ENCODE measurements around the gene CRIM1. TPM values are rescaled to one million over a fixed set of nuclear protein-coding genes. Genes with fewer than 3 reads are reported as not detected.

Gene CRIM1
- polyA plus RNA-seq, 6 donors from 2014 or later: 1.1 to 5.3 (median 2.7) TPM

DNA sequence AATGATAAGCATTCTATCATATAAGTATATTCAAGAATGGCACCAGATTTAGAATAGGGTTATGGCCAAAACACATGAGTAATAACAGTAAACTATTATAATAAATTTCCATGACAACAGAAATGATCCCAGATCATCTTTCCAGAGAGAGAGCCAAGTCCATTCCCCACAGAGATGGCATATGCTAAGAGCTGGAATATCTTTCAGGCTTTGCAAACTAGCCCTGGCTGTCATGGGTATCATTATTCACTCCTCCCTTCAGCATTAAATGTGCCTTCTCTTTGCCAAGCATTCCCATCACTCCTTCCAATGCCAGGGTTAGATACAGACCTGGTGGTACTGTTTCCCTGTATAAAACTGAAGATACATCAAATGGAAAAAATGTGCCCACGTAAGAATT lies 231.5 kb downstream of the CRIM1 start:
- Mint-ChIP-seq H3K4me3 (no peak overlapping the region), H3K36me3 (peaks cover 33 to 35% of the 10 kb centered on the region in 2 donors), H3K4me1 (peaks cover 6 to 13% (median 7%) of the 10 kb centered on the region in 3 donors), H3K27ac (no peak overlapping the region), H3K9me3 (no peaks in the 10 kb centered on the region), H3K27me3 (no peaks in the 10 kb centered on the region)
- ATAC-seq (ENCODE audit: low read depth in 2 of 2) (no peak), DNase-seq (no peak)

DNA sequence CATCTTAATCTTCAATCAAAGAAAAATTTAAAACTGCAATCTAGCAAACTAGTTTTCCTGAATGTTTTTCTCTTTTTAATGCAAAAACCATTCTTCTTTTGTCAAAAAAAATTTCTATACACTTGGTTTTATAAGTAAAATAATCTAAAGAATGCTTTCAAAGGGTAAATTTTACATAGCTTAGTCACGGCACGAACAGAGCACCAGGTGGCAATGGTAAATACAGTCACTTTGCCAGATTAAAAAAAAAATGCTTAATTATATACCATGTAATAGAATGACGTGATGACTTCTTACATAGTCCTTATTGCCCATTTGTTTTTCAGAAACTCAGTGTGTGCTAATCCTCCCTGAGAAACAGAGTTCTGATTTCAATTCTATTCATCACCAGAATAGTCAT lies 232.0 kb downstream of the CRIM1 start:
- DNase-seq (no peak), ATAC-seq (ENCODE audit: low read depth in 2 of 2) (no peak)
- Mint-ChIP-seq H3K9me3 (no peaks in the 10 kb centered on the region), H3K27me3 (no peaks in the 10 kb centered on the region), H3K27ac (no peak overlapping the region), H3K4me1 (peaks cover 6 to 13% (median 7%) of the 10 kb centered on the region in 3 donors), H3K36me3 (peaks cover 30 to 31% of the 10 kb centered on the region in 2 donors), H3K4me3 (no peak overlapping the region)

DNA sequence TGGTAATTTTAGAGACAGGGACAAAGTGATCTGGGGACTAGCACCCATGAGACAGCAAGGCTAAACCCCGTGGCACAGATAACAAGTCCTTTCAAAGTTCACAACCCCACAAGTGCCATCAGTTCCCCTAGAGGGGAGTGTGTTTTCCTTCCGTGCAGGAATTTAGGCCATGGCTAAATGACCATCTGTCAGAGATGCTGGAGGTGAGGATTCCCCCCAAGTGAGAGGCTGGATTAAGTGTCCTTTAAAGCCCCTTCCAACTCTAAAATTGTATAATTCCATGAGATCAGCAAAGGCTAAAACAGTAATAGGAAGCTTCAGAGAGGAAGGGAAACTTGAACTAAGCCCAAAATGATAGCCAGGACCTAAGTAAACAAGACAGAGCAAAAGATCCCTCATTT lies 233.7 kb downstream of the CRIM1 start:
- Mint-ChIP-seq H3K36me3 (peaks cover 14 to 19% of the 10 kb centered on the region in 2 donors), H3K27ac (peak overlapping the region in 2 of 6 donors; percentile 25 to 75), H3K9me3 (no peaks in the 10 kb centered on the region), H3K4me3 (no peak overlapping the region), H3K27me3 (no peaks in the 10 kb centered on the region), H3K4me1 (peaks cover 14 to 17% (median 16%) of the 10 kb centered on the region in 3 donors)
- ATAC-seq (ENCODE audit: low read depth in 2 of 2): no peak
- DNase-seq: no peak

DNA sequence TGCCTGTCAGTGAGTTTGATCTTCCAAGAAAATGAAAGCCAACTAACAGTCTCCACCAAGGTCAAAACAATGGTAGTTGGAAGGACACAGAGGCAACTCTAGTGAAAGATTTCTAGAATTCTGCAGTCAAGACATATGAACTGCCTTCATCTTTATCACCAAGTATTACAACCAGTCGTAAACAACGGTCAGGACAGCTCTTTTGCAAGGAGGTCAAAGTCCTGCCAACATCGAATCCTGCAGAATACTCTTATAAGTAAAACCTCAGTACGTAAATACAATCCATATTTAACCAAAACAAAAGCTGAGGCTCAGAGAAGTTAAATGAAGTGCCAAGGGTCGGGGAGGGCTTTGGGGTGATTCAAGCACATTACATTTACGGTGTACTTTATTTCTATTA lies 239.3 kb downstream of the CRIM1 start:
- H3K36me3 Mint-ChIP-seq: peaks cover 0 to 5% of the 10 kb centered on the region in 2 donors
- peaks cover 34 to 45% (median 41%) of the 10 kb centered on the region in 3 donors for H3K4me1 Mint-ChIP-seq
- peak overlapping the region in 1 of 8 donors; percentile 91 for H3K4me3 Mint-ChIP-seq
- no peaks in the 10 kb centered on the region for H3K9me3 Mint-ChIP-seq
- H3K27ac Mint-ChIP-seq: no peak overlapping the region
- DNase-seq: no peak
- no peak for ATAC-seq (ENCODE audit: low read depth in 2 of 2)
- H3K27me3 Mint-ChIP-seq: no peaks in the 10 kb centered on the region

DNA sequence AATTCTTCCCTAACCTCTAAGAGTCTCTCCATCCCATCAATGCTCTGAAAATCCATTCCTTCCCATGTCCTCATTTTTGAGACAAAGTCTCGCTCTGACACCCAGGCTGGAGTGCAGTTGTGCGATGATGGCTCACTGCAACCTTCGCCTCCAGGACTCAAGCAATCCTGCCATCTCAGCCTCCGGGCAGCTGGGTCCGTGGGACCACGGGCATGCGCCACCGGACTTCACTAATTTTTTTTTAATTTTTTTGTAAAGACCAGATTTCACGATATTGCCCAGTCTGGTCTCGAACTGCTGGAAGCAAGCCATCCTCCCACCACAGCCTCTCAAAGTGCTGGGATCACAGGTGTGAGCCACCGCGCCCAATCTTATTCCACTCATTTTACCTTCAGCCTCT lies 240.8 kb downstream of the CRIM1 start:
- peak overlapping the region in 1 of 6 donors; percentile 21 for H3K27ac Mint-ChIP-seq
- peak overlapping the region in 7 of 8 donors; percentile 16 to 96 (median 91) for H3K4me3 Mint-ChIP-seq
- peaks cover 30 to 41% (median 41%) of the 10 kb centered on the region in 3 donors for H3K4me1 Mint-ChIP-seq
- H3K36me3 Mint-ChIP-seq: peaks cover 0 to 5% of the 10 kb centered on the region in 2 donors
- no peaks in the 10 kb centered on the region for H3K27me3 Mint-ChIP-seq
- H3K9me3 Mint-ChIP-seq: no peaks in the 10 kb centered on the region
- ATAC-seq (ENCODE audit: low read depth in 2 of 2) (no peak), DNase-seq (no peak)

DNA sequence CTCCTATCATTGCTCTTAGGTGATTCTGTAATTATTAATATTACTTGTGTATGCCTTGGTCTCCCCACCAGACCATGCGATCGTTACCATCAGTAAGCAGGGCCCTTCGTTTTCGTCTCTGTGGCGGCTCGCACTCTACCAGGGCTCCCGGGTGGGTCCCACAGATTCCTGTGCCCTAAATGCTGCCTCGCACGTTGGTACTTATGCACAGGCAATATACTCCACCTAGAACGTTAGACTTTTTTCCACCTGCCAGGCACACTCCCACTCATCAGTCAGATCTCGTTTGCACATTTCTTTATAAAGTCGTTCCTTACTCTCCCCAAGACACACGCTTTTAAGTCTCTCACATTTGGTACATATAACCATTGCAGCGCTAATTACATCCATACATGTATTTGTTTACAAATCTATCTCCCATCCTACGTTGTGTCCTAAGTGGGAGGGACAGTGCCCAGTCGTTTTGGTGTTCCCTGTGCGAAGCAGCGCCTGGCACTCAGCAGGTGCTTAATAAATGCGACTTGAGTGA lies 241.5 kb downstream of the CRIM1 start:
- ATAC-seq (ENCODE audit: low read depth in 2 of 2): no peak
- no peak for DNase-seq

DNA sequence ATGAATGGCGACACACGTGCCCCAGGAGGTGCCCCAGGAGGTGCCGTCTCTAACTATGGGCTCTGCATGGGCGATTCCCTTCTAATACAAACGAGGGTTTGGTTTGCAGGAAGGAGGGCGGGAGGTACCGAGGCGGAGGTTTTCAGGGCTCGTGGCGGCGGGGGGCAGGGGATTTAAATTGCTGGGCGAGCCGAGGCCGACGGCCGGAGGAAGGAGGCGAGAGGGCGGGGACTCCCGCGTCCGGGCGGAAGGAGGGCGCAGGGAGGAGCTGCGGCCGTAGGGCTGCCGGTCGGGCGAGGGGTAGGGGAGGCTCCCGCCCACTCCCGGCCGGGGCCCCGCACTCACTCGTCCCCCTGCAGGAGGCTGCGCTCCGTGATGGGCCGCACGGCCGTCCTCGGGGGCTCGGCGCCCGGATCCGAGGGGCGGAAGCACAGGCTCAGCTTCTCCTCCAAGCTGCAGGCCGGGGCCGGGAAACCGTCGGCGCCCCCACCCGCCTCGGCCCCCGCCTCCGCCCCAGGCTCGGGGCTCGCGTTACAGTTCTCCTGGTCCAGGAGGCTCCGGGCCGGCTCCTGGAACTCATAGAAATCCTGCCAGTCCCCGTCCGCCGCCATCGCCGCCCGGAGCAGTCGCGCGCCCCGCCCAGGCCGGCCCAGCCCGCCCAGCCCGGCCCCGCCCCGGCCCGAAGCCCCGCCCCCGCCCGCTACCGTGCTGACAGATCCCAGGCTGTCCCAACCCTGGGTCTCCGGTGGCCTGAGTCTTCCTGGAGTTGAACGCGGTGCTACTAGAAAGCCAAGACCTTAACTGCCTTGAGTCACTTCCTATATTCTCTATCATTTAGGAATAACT lies 242.2 kb downstream of the CRIM1 start, which contains the start of gene FEZ2:
FEZ2 (minus strand) TSS at position 637 of the 846 bp plus-strand sequence; CDS start at position 611, 26 bp downstream.
- Mint-ChIP-seq H3K4me3 (peak within 1 kb of the TSS; percentile 89 to 99 (median 96)), H3K36me3 (peaks cover 0 to 5% of the 10 kb centered on the region in 2 donors), H3K9me3 (no peaks in the 10 kb centered on the region), H3K27ac (peak within 1 kb of the TSS; percentile 53 to 94 (median 82)), H3K27me3 (no peaks in the 10 kb centered on the region), H3K4me1 (peaks cover 30 to 41% (median 39%) of the 10 kb centered on the region in 3 donors)
- DNase-seq: peak; percentile 65
- ATAC-seq (ENCODE audit: low read depth in 2 of 2): peak; percentile 85 to 87

More for the DNA sequence above, 241.5 kb downstream of the CRIM1 start:
- Mint-ChIP-seq H3K4me3 (peak overlapping the region; percentile 89 to 99 (median 96)), H3K27me3 (no peaks in the 10 kb centered on the region), H3K9me3 (no peaks in the 10 kb centered on the region), H3K4me1 (peaks cover 30 to 41% (median 41%) of the 10 kb centered on the region in 3 donors), H3K36me3 (peaks cover 0 to 5% of the 10 kb centered on the region in 2 donors), H3K27ac (peak overlapping the region; percentile 7 to 94 (median 79))

Other genes starting within 250 kb of the CRIM1 start
- gene FEZ2, start 242.4 kb downstream of the CRIM1 start, polyA plus RNA-seq (ENCODE audit: low read depth in 6 of 6): 1 to 10 TPM; 3.0 to 6.0 (median 3.6) TPM

All from naive B cell (primary cell).